Measurements from ENCODE around the gene SF3A2.

SF3A2 gene

DNA sequence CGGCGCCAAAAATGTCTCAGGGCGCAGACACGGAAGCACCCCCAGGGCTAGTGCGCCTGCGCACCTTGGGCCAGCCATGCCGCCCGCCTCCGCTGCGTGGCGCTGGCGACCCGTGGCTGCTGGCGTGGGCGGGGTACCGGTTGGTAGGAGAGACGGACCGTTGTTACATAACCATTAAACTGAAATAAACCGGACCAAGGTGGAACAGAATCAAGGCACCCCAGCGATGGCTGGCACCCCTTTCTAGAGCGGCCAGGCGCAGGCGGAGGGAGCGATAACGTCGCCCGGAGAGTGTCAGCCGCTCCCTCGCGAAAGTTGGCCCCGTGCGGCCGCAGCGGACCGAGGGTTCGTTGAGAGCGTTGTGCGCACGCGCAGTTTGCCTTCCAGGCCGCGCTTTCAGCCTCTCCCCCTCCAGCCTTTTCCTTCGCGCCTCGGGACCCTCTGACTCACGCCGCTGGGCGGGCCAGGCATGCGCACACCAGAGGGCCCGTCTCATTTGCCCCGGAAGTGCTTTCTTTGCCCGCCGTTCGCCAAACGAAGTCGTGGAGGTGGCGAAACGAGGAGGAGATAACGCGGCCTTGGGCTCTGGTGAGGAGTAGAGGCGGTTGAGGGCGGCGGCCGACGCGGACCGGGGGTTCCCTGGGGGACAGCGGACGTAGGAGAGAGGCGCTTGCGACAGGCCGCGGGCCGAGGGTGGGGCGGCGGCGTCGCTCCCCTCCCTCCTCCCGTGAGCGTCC, at the start of gene SF3A2, which contains the start of gene PLEKHJ1:
Gene SF3A2 (plus strand): TSS at position 511 of the 737 bp plus-strand sequence. CDS start 6,595 bp downstream, outside the sequence.
Gene PLEKHJ1 (minus strand): TSS at position 16 of the 737 bp plus-strand sequence. CDS start 81 bp downstream, outside the sequence.
- peak; percentile 99 to 100 for DNase-seq
- H3K27ac Mint-ChIP-seq = peak within 1 kb of the TSS; percentile 99
- H3K9me3 Mint-ChIP-seq = no peaks in the 10 kb centered on the region
- no peaks in the 10 kb centered on the region for H3K27me3 Mint-ChIP-seq
- peaks cover 86% of the 10 kb centered on the region for H3K4me1 Mint-ChIP-seq
- peak; percentile 89 for ATAC-seq
- H3K4me3 Mint-ChIP-seq = peak within 1 kb of the TSS; percentile 96 to 99

GRCh38 chr19:2187159-2187558, 49.5 kb upstream of the SF3A2 start:
- DNase-seq = no peak
- H3K4me1 Mint-ChIP-seq = peaks cover 25% of the 10 kb centered on the region
- no peak overlapping the region for H3K4me3 Mint-ChIP-seq
- no peak for ATAC-seq
- H3K27me3 Mint-ChIP-seq = no peaks in the 10 kb centered on the region
- H3K27ac Mint-ChIP-seq = peak overlapping the region; percentile 14 to 67
- no peaks in the 10 kb centered on the region for H3K9me3 Mint-ChIP-seq

- ATAC-seq = no peak
- DNase-seq = no peak
- Mint-ChIP-seq H3K4me1 (peaks cover 21% of the 10 kb centered on the region), H3K4me3 (no peak overlapping the region), H3K27me3 (no peaks in the 10 kb centered on the region), H3K27ac (peak overlapping the region in 1 of 2 donors; percentile 85), H3K9me3 (no peaks in the 10 kb centered on the region)
Observed at GRCh38 chr19:2188708-2189385, 47.8 kb upstream of the SF3A2 start.

- Mint-ChIP-seq H3K27me3 (no peaks in the 10 kb centered on the region), H3K27ac (peak overlapping the region in 1 of 2 donors; percentile 71), H3K4me1 (peaks cover 10% of the 10 kb centered on the region), H3K4me3 (no peak overlapping the region), H3K9me3 (no peaks in the 10 kb centered on the region)
- DNase-seq (no peak), ATAC-seq (no peak)
Observed at GRCh38 chr19:2189880-2190279, 46.7 kb upstream of the SF3A2 start.

DNA sequence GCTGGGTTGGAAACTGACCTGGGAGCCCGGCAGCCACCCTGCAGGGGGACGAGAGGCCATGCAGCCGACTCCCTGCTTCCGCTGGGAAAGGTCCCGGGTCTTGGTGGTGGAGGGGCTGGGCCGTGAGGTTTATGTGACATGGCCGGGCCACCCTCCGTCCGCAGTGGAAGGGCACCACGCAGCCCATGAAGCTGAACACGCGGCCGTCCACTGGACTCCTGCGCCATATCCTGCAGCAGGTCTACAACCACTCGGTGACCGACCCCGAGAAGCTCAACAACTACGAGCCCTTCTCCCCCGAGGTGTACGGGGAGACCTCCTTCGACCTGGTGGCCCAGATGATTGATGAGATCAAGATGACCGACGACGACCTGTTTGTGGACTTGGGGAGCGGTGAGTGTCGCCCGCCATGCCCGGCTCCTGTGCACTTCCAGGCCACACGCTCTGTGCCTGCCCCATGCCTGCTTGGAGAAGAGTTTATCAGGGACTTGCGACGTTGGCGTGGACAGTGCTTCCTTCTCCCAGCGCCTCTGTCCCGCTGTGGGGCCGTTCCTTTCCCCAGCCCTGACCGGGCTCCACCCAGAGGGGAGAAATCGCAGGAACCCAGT, 45.7 kb upstream of the SF3A2 start:
- DNase-seq (no peak), ATAC-seq (no peak)
- Mint-ChIP-seq H3K4me1 (peaks cover 8% of the 10 kb centered on the region), H3K9me3 (no peaks in the 10 kb centered on the region), H3K27ac (peak overlapping the region in 1 of 2 donors; percentile 71), H3K27me3 (no peaks in the 10 kb centered on the region), H3K4me3 (no peak overlapping the region)

- Mint-ChIP-seq H3K27me3 (no peaks in the 10 kb centered on the region), H3K9me3 (no peaks in the 10 kb centered on the region), H3K27ac (no peak overlapping the region), H3K4me3 (no peak overlapping the region), H3K4me1 (peaks cover 8% of the 10 kb centered on the region)
- DNase-seq (no peak), ATAC-seq (no peak)
Observed at GRCh38 chr19:2191456-2192310, 44.9 kb upstream of the SF3A2 start.

DNA sequence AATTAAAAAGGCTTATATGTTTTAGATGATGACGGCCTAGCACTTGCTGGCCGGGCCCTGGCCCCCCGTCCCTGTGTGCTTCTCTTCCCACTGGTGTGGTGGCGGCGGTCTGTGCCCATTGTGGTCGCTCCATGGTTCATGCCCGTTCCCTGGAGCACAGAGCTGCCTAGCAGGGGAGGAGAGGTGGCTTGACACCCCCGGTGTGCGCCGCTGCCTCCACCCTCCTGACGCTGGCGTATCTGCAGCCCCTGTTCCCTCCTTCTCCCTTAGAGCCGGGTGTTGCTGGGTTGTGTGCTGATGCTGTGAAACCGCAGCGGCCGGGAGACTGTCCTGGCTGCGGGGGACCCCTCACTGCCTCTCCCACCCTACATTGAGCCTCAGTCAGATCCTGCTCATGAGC, 43.8 kb upstream of the SF3A2 start:
- H3K4me1 Mint-ChIP-seq = peaks cover 8% of the 10 kb centered on the region
- no peaks in the 10 kb centered on the region for H3K9me3 Mint-ChIP-seq
- H3K27me3 Mint-ChIP-seq = no peaks in the 10 kb centered on the region
- ATAC-seq = no peak
- no peak overlapping the region for H3K27ac Mint-ChIP-seq
- DNase-seq = no peak
- H3K4me3 Mint-ChIP-seq = no peak overlapping the region

DNA sequence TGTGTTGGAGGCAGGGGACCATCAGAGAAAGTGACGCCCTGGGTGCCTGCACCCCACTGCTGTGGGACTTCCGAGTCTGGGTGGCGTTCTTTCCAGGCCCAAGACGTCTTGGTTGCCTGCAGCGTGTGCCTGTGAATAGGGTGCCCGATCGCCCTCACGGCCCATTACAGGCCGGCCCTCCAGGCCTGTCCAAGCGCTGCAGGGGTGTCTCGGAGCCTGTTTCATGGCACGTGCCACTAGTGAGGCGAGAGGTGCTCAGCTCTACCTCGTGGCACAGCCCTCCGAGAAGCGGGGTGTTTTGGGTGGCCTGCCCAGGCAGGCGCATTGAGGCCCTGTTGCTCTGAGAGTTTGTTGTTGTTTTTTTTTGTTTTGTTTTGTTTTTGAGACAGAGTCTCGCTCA, 42.8 kb upstream of the SF3A2 start:
- H3K4me1 Mint-ChIP-seq = peaks cover 10% of the 10 kb centered on the region
- no peaks in the 10 kb centered on the region for H3K9me3 Mint-ChIP-seq
- H3K27ac Mint-ChIP-seq = no peak overlapping the region
- H3K4me3 Mint-ChIP-seq = no peak overlapping the region
- no peaks in the 10 kb centered on the region for H3K27me3 Mint-ChIP-seq
- DNase-seq (no peak), ATAC-seq (no peak)

- Mint-ChIP-seq H3K27ac (peak overlapping the region in 1 of 2 donors; percentile 71), H3K27me3 (no peaks in the 10 kb centered on the region), H3K4me3 (no peak overlapping the region), H3K9me3 (no peaks in the 10 kb centered on the region), H3K4me1 (peaks cover 13% of the 10 kb centered on the region)
- DNase-seq = no peak
- ATAC-seq = no peak
Observed at GRCh38 chr19:2194513-2195078, 42.0 kb upstream of the SF3A2 start.

DNA sequence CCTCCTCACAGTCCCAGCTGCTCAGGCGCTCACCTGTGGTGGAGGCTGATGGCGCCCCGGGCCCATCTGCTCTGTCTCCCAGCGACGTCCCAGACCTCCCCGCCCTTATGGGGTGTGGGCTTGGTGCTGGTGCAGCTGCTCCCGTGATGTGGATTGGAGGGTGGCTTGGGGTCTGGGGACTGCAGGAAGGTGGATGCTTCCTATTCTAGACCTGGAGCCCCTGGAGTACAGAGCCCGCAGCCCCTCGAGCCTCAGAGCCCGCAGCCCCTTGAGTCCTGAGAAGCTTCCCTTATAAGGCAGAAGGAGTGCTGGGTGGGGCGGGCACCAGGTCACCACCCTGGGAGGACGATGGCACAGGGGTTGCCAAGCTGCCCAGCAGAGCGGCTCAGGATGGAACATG, 41.3 kb upstream of the SF3A2 start:
- H3K4me3 Mint-ChIP-seq = no peak overlapping the region
- no peaks in the 10 kb centered on the region for H3K27me3 Mint-ChIP-seq
- DNase-seq (no peak), ATAC-seq (no peak)
- H3K27ac Mint-ChIP-seq = no peak overlapping the region
- H3K4me1 Mint-ChIP-seq = peaks cover 13% of the 10 kb centered on the region
- no peaks in the 10 kb centered on the region for H3K9me3 Mint-ChIP-seq

DNA sequence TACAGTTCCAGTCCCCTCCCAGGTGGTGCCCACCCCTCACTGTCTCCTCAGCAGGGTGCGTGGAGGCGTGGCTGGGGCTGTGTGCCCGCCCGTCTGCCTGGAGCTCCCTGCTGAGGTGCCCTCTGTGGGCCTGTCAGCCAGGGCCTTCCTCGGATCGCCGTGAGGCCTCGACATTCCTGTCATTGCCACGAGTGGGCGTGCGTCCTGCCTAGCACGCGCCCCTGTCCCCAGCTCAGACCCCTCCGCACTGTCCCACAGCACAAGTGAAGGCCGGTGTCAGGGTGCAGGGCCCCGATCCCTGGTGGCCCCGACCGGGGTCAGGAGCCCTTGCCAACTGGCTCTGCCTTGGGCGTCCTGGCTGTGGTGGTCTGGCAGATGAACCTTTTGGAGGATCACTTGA, 40.7 kb upstream of the SF3A2 start:
- Mint-ChIP-seq H3K27me3 (no peaks in the 10 kb centered on the region), H3K4me1 (peaks cover 13% of the 10 kb centered on the region), H3K4me3 (no peak overlapping the region), H3K9me3 (no peaks in the 10 kb centered on the region), H3K27ac (peak overlapping the region in 1 of 2 donors; percentile 6)
- DNase-seq = no peak
- no peak for ATAC-seq

DNA sequence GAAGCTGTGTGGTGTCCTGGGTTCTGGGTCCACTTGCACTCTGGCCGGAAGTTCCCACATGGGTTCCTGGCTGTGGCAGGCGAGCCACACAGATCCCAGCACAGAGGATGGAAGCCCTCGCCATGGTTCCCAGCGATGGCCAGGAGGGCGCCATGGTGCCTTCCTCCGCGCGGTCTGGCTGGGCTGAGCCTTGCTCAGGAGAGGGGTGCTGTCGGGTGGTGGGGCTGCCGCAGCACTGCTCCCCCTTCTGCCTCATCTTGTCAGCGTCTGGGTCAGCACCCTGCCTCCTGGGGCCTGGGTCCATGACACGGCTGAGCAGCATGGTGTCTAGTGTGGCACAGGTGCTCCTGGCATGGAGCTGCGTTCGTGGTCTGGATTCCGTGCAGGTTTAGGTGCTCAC, 39.4 kb upstream of the SF3A2 start:
- Mint-ChIP-seq H3K27me3 (no peaks in the 10 kb centered on the region), H3K4me3 (no peak overlapping the region), H3K9me3 (no peaks in the 10 kb centered on the region), H3K4me1 (peaks cover 23% of the 10 kb centered on the region), H3K27ac (peak overlapping the region; percentile 76 to 89)
- DNase-seq (no peak), ATAC-seq (no peak)

- H3K9me3 Mint-ChIP-seq = no peaks in the 10 kb centered on the region
- H3K27me3 Mint-ChIP-seq = no peaks in the 10 kb centered on the region
- peaks cover 22% of the 10 kb centered on the region for H3K4me1 Mint-ChIP-seq
- no peak overlapping the region for H3K27ac Mint-ChIP-seq
- ATAC-seq (no peak), DNase-seq (no peak)
- H3K4me3 Mint-ChIP-seq = no peak overlapping the region
Observed at GRCh38 chr19:2198317-2198716, 38.3 kb upstream of the SF3A2 start.

GRCh38 chr19:2199215-2199614, 37.4 kb upstream of the SF3A2 start:
- no peaks in the 10 kb centered on the region for H3K27me3 Mint-ChIP-seq
- H3K4me1 Mint-ChIP-seq = peaks cover 19% of the 10 kb centered on the region
- H3K4me3 Mint-ChIP-seq = no peak overlapping the region
- H3K9me3 Mint-ChIP-seq = no peaks in the 10 kb centered on the region
- DNase-seq (no peak), ATAC-seq (no peak)
- H3K27ac Mint-ChIP-seq = peak overlapping the region in 1 of 2 donors; percentile 95
